Measurements from ENCODE around the gene C9orf85.

GRCh38 chr9:71931166-71931565, 19.7 kb downstream of the C9orf85 start:
- no peak for TF ChIP-seq CTCF (conservative IDR thresholded peaks at IDR 0.05)
- no peak for TF ChIP-seq ZFX (IDR thresholded peaks at IDR 0.05)

Measured in C4-2B (cell line).